PC-3 (cell line): Measurements from ENCODE around the gene TCEANC.

Experiments
- EZH2 ChIP-seq: fragments of 300-600 bp; sonication (generic); IDR thresholded peaks from one replicate; pipeline ENCODE4 v1.6.1; 2017; ENCODE audit warnings: antibody characterized with exemption, mild to moderate bottlenecking, low read length; ENCODE audit not compliant: unreplicated experiment
- EZH2phosphoT487 ChIP-seq: fragments of 300-600 bp; sonication (generic); IDR thresholded peaks from 2 replicates; pipeline ENCODE4 v1.6.1; 2018; ENCODE audit warnings: mild to moderate bottlenecking, antibody characterized with exemption, low read length, borderline replicate concordance
- TF ChIP-seq, protein P1 (sequence below): fragments of 300-600 bp; sonication (generic); conservative IDR thresholded peaks from 2 replicates; pipeline ENCODE4 v1.5.1; 2017; ENCODE audit warnings: antibody characterized with exemption, low read depth, mild to moderate bottlenecking, low read length

DNA sequence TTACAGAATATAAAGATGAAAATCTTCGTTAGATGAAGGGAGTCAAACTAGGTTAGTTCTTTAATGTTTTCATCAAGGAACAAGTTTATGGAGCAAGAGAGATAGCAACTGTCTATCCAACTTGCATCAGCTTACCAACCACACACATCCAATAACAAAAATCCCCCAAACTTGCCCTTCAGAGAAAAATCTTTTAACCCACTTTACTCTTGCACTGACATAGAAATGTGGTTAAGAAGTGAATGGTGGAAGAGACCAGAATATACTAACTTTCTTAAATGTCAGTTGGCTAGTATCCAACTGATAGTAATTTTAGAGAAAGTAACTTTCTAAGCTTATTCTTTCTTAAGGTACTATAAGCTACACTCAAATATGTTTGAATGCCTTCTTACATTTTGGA is 34.3 kb downstream of the TCEANC start:
- TF ChIP-seq, protein P1, sequence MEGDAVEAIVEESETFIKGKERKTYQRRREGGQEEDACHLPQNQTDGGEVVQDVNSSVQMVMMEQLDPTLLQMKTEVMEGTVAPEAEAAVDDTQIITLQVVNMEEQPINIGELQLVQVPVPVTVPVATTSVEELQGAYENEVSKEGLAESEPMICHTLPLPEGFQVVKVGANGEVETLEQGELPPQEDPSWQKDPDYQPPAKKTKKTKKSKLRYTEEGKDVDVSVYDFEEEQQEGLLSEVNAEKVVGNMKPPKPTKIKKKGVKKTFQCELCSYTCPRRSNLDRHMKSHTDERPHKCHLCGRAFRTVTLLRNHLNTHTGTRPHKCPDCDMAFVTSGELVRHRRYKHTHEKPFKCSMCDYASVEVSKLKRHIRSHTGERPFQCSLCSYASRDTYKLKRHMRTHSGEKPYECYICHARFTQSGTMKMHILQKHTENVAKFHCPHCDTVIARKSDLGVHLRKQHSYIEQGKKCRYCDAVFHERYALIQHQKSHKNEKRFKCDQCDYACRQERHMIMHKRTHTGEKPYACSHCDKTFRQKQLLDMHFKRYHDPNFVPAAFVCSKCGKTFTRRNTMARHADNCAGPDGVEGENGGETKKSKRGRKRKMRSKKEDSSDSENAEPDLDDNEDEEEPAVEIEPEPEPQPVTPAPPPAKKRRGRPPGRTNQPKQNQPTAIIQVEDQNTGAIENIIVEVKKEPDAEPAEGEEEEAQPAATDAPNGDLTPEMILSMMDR, result no peak
- TF ChIP-seq EZH2 (no peak), EZH2phosphoT487 (no peak)
